ENCODE data around the gene GTSE1. TPM values are rescaled to one million over a fixed set of nuclear protein-coding genes. Genes with fewer than 3 reads are reported as not detected.

The GTSE1 gene
- total RNA-seq, 1 experiment from 2014 or later = 46.1 TPM

GRCh38 chr22:46339956-46340355 lies 43.3 kb downstream of the GTSE1 start:
- Histone ChIP-seq H3K27me3 (ENCODE audit: insufficient read depth, low read length) (no peaks in the 10 kb centered on the region), H3K4me1 (ENCODE audit: control insufficient read depth in 1 of 2, insufficient read depth in 2 of 2, low read length in 2 of 2) (peaks cover 6 to 13% of the 10 kb centered on the region in 2 experiments; a peak in 3 of 4 replicates), H3K4me2 (ENCODE audit: low read length) (no peak overlapping the region), H3K9me2 (ENCODE audit: insufficient read depth) (no peaks in the 10 kb centered on the region), H3K4me3 (replicated peaks in 1 of 2; ENCODE audit: low read depth in 1 of 2, low read length in 2 of 2) (no peak overlapping the region), H3K79me2 (ENCODE audit: insufficient read depth, low read length) (peaks cover 72% of the 10 kb centered on the region), H2AFZ (ENCODE audit: low read depth, low read length, poor library complexity, severe bottlenecking) (no peak overlapping the region), H3K36me3 (ENCODE audit: control insufficient read depth in 1 of 2, insufficient read depth in 2 of 2, low read length in 2 of 2) (peaks cover 52 to 68% of the 10 kb centered on the region in 2 experiments; a peak in 3 of 4 replicates), H3K27ac (ENCODE audit: low read depth, low read length) (no peak overlapping the region), H3K9me3 (ENCODE audit: control insufficient read depth in 1 of 2, insufficient read depth in 1 of 2, low read depth in 1 of 2, low read length in 2 of 2) (no peaks in the 10 kb centered on the region), H3K9ac (ENCODE audit: low read length) (no peak overlapping the region), H4K20me1 (ENCODE audit: insufficient read depth) (no peaks in the 10 kb centered on the region)
- no peak for DNase-seq (ENCODE audit: low read depth, low spot score)
- RAD21 ChIA-PET (ENCODE audit: low non-redundant PET in 1 of 2, low total read pairs in 2 of 2, uncharacterized antibody in 2 of 2, unreplicated experiment in 2 of 2) = no interaction called here
- intact Hi-C loops (cut with micrococcal nuclease) = no loop called here
- POLR2A ChIA-PET = no interaction called here
- BruUV-seq (replicated peaks) = no TSS peak
- no peak for ATAC-seq
- CTCF ChIA-PET = interaction anchor here (0.5 kb wide), 1 partner anchor 125 kb away, joined by 3 read pairs; no protein-coding TSS in a partner anchor
- TF ChIP-seq ELF1 (IDR thresholded peaks at IDR 0.05; ENCODE audit: borderline replicate concordance, low read depth) (no peak), CTCF (IDR thresholded peaks at IDR 0.05 in 2 of 3, conservative IDR thresholded peaks at IDR 0.05 in 1 of 3; ENCODE audit: borderline replicate concordance in 1 of 3, insufficient read depth in 1 of 3, low read depth in 2 of 3, low read length in 2 of 3) (no peak), POLR2AphosphoS5 (IDR thresholded peaks at IDR 0.05; ENCODE audit: low read depth, low read length) (no peak), YY1 (IDR thresholded peaks at IDR 0.05; ENCODE audit: extremely low read depth, insufficient replicate concordance, low read depth, low read length) (no peak), ATF3 (IDR thresholded peaks at IDR 0.05) (no peak), SP1 (IDR thresholded peaks at IDR 0.05; ENCODE audit: low read depth) (no peak), CBX3 (IDR thresholded peaks at IDR 0.05; ENCODE audit: low read depth) (no peak), EZH2phosphoT487 (IDR thresholded peaks at IDR 0.05; ENCODE audit: borderline replicate concordance) (no peak)
- TF ChIP-seq, protein P1, sequence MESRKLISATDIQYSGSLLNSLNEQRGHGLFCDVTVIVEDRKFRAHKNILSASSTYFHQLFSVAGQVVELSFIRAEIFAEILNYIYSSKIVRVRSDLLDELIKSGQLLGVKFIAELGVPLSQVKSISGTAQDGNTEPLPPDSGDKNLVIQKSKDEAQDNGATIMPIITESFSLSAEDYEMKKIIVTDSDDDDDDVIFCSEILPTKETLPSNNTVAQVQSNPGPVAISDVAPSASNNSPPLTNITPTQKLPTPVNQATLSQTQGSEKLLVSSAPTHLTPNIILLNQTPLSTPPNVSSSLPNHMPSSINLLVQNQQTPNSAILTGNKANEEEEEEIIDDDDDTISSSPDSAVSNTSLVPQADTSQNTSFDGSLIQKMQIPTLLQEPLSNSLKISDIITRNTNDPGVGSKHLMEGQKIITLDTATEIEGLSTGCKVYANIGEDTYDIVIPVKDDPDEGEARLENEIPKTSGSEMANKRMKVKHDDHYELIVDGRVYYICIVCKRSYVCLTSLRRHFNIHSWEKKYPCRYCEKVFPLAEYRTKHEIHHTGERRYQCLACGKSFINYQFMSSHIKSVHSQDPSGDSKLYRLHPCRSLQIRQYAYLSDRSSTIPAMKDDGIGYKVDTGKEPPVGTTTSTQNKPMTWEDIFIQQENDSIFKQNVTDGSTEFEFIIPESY (IDR thresholded peaks at IDR 0.05; ENCODE audit: extremely low read depth, insufficient replicate concordance, low read length) = no peak
- TF ChIP-seq, protein P2, sequence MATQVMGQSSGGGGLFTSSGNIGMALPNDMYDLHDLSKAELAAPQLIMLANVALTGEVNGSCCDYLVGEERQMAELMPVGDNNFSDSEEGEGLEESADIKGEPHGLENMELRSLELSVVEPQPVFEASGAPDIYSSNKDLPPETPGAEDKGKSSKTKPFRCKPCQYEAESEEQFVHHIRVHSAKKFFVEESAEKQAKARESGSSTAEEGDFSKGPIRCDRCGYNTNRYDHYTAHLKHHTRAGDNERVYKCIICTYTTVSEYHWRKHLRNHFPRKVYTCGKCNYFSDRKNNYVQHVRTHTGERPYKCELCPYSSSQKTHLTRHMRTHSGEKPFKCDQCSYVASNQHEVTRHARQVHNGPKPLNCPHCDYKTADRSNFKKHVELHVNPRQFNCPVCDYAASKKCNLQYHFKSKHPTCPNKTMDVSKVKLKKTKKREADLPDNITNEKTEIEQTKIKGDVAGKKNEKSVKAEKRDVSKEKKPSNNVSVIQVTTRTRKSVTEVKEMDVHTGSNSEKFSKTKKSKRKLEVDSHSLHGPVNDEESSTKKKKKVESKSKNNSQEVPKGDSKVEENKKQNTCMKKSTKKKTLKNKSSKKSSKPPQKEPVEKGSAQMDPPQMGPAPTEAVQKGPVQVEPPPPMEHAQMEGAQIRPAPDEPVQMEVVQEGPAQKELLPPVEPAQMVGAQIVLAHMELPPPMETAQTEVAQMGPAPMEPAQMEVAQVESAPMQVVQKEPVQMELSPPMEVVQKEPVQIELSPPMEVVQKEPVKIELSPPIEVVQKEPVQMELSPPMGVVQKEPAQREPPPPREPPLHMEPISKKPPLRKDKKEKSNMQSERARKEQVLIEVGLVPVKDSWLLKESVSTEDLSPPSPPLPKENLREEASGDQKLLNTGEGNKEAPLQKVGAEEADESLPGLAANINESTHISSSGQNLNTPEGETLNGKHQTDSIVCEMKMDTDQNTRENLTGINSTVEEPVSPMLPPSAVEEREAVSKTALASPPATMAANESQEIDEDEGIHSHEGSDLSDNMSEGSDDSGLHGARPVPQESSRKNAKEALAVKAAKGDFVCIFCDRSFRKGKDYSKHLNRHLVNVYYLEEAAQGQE (IDR thresholded peaks at IDR 0.05; ENCODE audit: low read depth) = no peak
